ENCODE measurements around the gene DIP2C. TPM values are rescaled to one million over a fixed set of nuclear protein-coding genes. Genes with fewer than 3 reads are reported as not detected.

DIP2C gene
- total RNA-seq, 2 experiments from 2014 or later, result 0.85 to 0.95 TPM

- H3K27me3 Mint-ChIP-seq, result no peaks in the 10 kb centered on the region
- intact Hi-C loops (cut with micrococcal nuclease), result loop anchor here (10.0 kb wide), 1 partner anchor 124 kb away; no protein-coding TSS in a partner anchor
- no peaks in the 10 kb centered on the region for H3K9me3 Mint-ChIP-seq
- no peak for ATAC-seq
- H3K4me3 Mint-ChIP-seq, result no peak overlapping the region
- no peaks in the 10 kb centered on the region for H3K36me3 Mint-ChIP-seq (ENCODE audit: low read depth)
- TF ChIP-seq CTCF (IDR thresholded peaks at IDR 0.05), result no peak
- peaks cover 37% of the 10 kb centered on the region for H3K4me1 Mint-ChIP-seq (ENCODE audit: low read depth)
- ChIA-PET POLR2A (no interaction called here), CTCF (no interaction called here)
- H3K27ac Mint-ChIP-seq, result no peak overlapping the region
- no peak for DNase-seq
These were observed 358.3 kb downstream of the DIP2C start for GRCh38 chr10:331186-331585.

GRCh38 chr10:329361-330099 is 359.9 kb downstream of the DIP2C start:
- Mint-ChIP-seq H3K27me3 (no peaks in the 10 kb centered on the region), H3K9me3 (no peaks in the 10 kb centered on the region), H3K36me3 (ENCODE audit: low read depth) (no peaks in the 10 kb centered on the region), H3K4me3 (peak overlapping the region; percentile 67), H3K4me1 (ENCODE audit: low read depth) (peaks cover 40% of the 10 kb centered on the region), H3K27ac (peak overlapping the region; percentile 78)
- ChIA-PET CTCF (interaction anchor here (0.6 kb wide), 2 partner anchors 11 to 723 kb away, joined by 3 to 4 read pairs; no protein-coding TSS in a partner anchor), POLR2A (interaction anchor here (0.6 to 1.2 kb wide), 3 partner anchors 13 to 744 kb away, joined by 3 to 4 read pairs (median 3); no protein-coding TSS in a partner anchor)
- ATAC-seq (peak; percentile 85), DNase-seq (peak; percentile 71)
- TF ChIP-seq CTCF (IDR thresholded peaks at IDR 0.05), result no peak
- intact Hi-C loops (cut with micrococcal nuclease), result loop anchor here (10.0 kb wide), 1 partner anchor 125 kb away; no protein-coding TSS in a partner anchor

- POLR2A ChIA-PET, result no interaction called here
- no peak for DNase-seq
- intact Hi-C loops (cut with micrococcal nuclease), result no loop called here
- no peaks in the 10 kb centered on the region for H3K9me3 Mint-ChIP-seq
- CTCF ChIA-PET, result interaction anchor here (0.7 to 0.9 kb wide), 2 partner anchors 9 to 14 kb away, joined by 3 read pairs; no protein-coding TSS in a partner anchor
- no peak for TF ChIP-seq CTCF (IDR thresholded peaks at IDR 0.05)
- no peak for ATAC-seq
- H3K4me3 Mint-ChIP-seq, result no peak overlapping the region
- no peaks in the 10 kb centered on the region for H3K27me3 Mint-ChIP-seq
- H3K36me3 Mint-ChIP-seq (ENCODE audit: low read depth), result no peaks in the 10 kb centered on the region
- peaks cover 40% of the 10 kb centered on the region for H3K4me1 Mint-ChIP-seq (ENCODE audit: low read depth)
- H3K27ac Mint-ChIP-seq, result no peak overlapping the region
These were observed 361.3 kb downstream of the DIP2C start for GRCh38 chr10:327889-328852.

- no peak for TF ChIP-seq CTCF (IDR thresholded peaks at IDR 0.05)
- H3K36me3 Mint-ChIP-seq (ENCODE audit: low read depth), result no peaks in the 10 kb centered on the region
- no peaks in the 10 kb centered on the region for H3K27me3 Mint-ChIP-seq
- ChIA-PET CTCF (no interaction called here), POLR2A (interaction anchor here (1.0 kb wide), 1 partner anchor 9 kb away, joined by 3 read pairs; no protein-coding TSS in a partner anchor)
- H3K4me3 Mint-ChIP-seq, result no peak overlapping the region
- DNase-seq, result no peak
- H3K9me3 Mint-ChIP-seq, result no peaks in the 10 kb centered on the region
- no peak for ATAC-seq
- H3K27ac Mint-ChIP-seq, result no peak overlapping the region
- H3K4me1 Mint-ChIP-seq (ENCODE audit: low read depth), result peaks cover 34% of the 10 kb centered on the region
- intact Hi-C loops (cut with micrococcal nuclease), result no loop called here
These were observed 362.4 kb downstream of the DIP2C start for GRCh38 chr10:326894-327635.
